ENCODE data around the gene SFXN5. TPM values are rescaled to one million over a fixed set of nuclear protein-coding genes. Genes with fewer than 3 reads are reported as not detected.

Gene SFXN5
- total RNA-seq, 2 donors from 2014 or later: 10.3 to 10.9 TPM

Other genes with a start within 250 kb of the SFXN5 start
- gene EXOC6B, start 245.7 kb downstream of the SFXN5 start, total RNA-seq: 10 to 100 TPM; 48.2 to 65.4 TPM
- gene SPR, start 184.3 kb downstream of the SFXN5 start, total RNA-seq: 10 to 100 TPM; 14.3 to 15.7 TPM
- not detected for gene EMX1, start 154.2 kb downstream of the SFXN5 start, total RNA-seq
- gene RAB11FIP5, start 41.2 kb upstream of the SFXN5 start, total RNA-seq: 10 to 100 TPM; 29.3 to 39.2 TPM
- not detected for gene NOTO, start 130.9 kb upstream of the SFXN5 start, total RNA-seq
- gene SMYD5, start 142.5 kb upstream of the SFXN5 start, total RNA-seq: 10 to 100 TPM; 17.1 to 20.8 TPM
- gene PRADC1, start 161.5 kb upstream of the SFXN5 start, total RNA-seq: 10 to 100 TPM; 16.8 to 23.5 TPM
- 100 to 1,000 TPM; 190 to 234 TPM for gene CCT7, start 162.6 kb upstream of the SFXN5 start, total RNA-seq
- gene FBXO41, start 212.8 kb upstream of the SFXN5 start, total RNA-seq: 1 to 10 TPM; 1.4 to 1.8 TPM
- gene EGR4, start 221.8 kb upstream of the SFXN5 start, total RNA-seq: not detected

All from posterior vena cava (tissue), 2 donors.